SU-DHL-6 (cell line): ENCODE measurements around the gene SLC4A1.

Experiments used
- H2AFZ ChIP-seq: fragments of 200-600 bp; sonication (generic); 2 replicates; pipeline ENCODE4 v1.6.1; 2014; ENCODE audit warnings: low read depth, mild to moderate bottlenecking, moderate library complexity, mixed read lengths, antibody characterized with exemption, low read length; ENCODE audit not compliant: severe bottlenecking
- H3F3A ChIP-seq: fragments of 200-600 bp; shearing (Covaris generic); 2 replicates; pipeline ENCODE4 v1.6.0; 2016; ENCODE audit warnings: antibody characterized with exemption, mild to moderate bottlenecking; ENCODE audit not compliant: insufficient read depth
- H3K27ac ChIP-seq: fragments of 200-600 bp; sonication (generic); 2 replicates; pipeline ENCODE4 v1.5.1; 2016; ENCODE audit warnings: low read depth, mild to moderate bottlenecking, low read length, moderate library complexity, mixed read lengths
- H3K27me3 ChIP-seq: fragments of 200-600 bp; sonication (generic), shearing (Covaris generic); 2 replicates; pipeline ENCODE4 v1.6.0; 2014; ENCODE audit warnings: mild to moderate bottlenecking, low read length
- H3K36me3 ChIP-seq: fragments of 200-600 bp; sonication (generic); 2 replicates; pipeline ENCODE4 v1.6.1; 2014; ENCODE audit warnings: mild to moderate bottlenecking, low read length, mixed read lengths
- H3K4me2 ChIP-seq: fragments of 300-600, 200-600 bp; shearing (Covaris generic), sonication (generic); 2 replicates; pipeline ENCODE4 v1.6.0; 2014; ENCODE audit warnings: low read length, low read depth, mild to moderate bottlenecking; ENCODE audit not compliant: poor library complexity, severe bottlenecking
- H3K4me3 ChIP-seq: fragments of 200-600 bp; sonication (generic); 2 replicates; pipeline ENCODE4 v1.5.1; 2014; ENCODE audit warnings: antibody characterized with exemption, low read length, mild to moderate bottlenecking, mixed read lengths; ENCODE audit not compliant: insufficient read depth, poor library complexity, severe bottlenecking
- H3K79me2 ChIP-seq: fragments of 200-600 bp; sonication (generic); 2 replicates; pipeline ENCODE4 v1.6.1; 2014; ENCODE audit warnings: mild to moderate bottlenecking, low read length, moderate library complexity; ENCODE audit not compliant: insufficient read depth
- H3K9ac ChIP-seq: fragments of 200-600 bp; sonication (generic); 2 replicates; pipeline ENCODE4 v1.7.0; 2014; ENCODE audit warnings: mild to moderate bottlenecking, low read length
- H3K9me2 ChIP-seq: fragments of 200-600 bp; sonication (generic); replicated peaks from 2 replicates; pipeline ENCODE4 v1.6.1; 2014; ENCODE audit warnings: low read length; ENCODE audit not compliant: insufficient read depth
- H3K9me3 ChIP-seq: fragments of 200-600 bp; sonication (generic); 2 replicates; pipeline ENCODE4 v1.6.1; 2014; ENCODE audit warnings: low read length, mixed read lengths; ENCODE audit not compliant: insufficient read depth
- H4K20me1 ChIP-seq: fragments of 200-600 bp; sonication (generic); 2 replicates; pipeline ENCODE4 v1.6.1; 2014; ENCODE audit warnings: low read depth, mild to moderate bottlenecking, antibody characterized with exemption, low read length, moderate library complexity, mixed read lengths
- EZH2phosphoT487 ChIP-seq: fragments of 200-600 bp; sonication (generic), shearing (Covaris generic); conservative IDR thresholded peaks from 2 replicates; pipeline ENCODE4 v1.6.1; 2018; ENCODE audit warnings: mild to moderate bottlenecking, antibody characterized with exemption, low read length, moderate library complexity, mixed read lengths
- TF ChIP-seq, protein P1 (sequence below): fragments of 200-600 bp; sonication (generic); IDR thresholded peaks from one replicate; pipeline ENCODE4 v1.5.1; 2017; ENCODE audit warnings: antibody characterized with exemption, mild to moderate bottlenecking, low read length, moderate library complexity; ENCODE audit not compliant: insufficient read depth, poor library complexity, severe bottlenecking

The SLC4A1 gene

DNA sequence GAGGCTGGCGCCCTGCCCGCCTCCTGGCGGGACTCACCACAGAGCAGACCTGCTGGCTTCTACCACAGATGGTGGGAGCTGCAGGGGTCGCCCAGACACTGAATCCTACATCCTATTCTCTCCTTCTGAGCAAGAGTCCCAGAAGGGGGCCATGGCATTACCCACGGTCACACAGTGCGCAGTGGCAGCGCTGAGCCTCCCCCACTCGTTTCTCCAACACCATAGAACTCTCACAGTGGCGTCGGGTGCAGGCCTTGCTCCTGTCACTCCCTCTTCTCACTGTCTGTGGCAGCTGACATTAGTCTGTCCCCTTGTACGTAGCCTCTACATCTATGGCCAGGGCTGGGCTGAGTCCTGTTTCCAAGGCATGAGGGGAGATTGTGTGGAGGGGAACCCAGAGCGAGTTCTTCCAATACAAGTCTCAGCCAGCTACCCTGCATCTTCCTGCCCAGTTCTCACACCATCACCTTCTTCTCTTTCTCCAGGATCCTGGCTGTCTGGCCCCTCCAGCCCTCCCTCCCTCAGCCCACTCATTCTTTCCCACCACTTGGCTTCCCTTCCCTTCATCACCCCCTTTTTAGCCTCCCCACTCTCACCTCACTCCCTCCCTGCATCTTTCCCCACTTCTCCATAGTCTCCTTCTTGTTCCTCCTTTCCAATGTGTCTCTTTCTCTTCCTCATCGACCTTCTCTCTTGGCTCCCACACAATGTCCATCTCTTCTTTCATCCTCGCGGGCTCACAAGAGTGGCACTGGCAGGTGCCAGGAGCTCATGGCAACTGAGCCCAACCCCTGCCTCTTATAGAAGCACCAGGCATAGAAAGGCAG lies 54.3 kb downstream of the SLC4A1 start:
- H4K20me1 ChIP-seq: no peaks in the 10 kb centered on the region
- H3K9ac ChIP-seq: no peak overlapping the region
- H3K4me2 ChIP-seq: no peak overlapping the region
- H3F3A ChIP-seq: peaks cover 21% of the 10 kb centered on the region; the same call in 1 of the 2 replicates
- no peaks in the 10 kb centered on the region for H3K27me3 ChIP-seq
- H3K27ac ChIP-seq: no peak overlapping the region
- TF ChIP-seq, protein P1, sequence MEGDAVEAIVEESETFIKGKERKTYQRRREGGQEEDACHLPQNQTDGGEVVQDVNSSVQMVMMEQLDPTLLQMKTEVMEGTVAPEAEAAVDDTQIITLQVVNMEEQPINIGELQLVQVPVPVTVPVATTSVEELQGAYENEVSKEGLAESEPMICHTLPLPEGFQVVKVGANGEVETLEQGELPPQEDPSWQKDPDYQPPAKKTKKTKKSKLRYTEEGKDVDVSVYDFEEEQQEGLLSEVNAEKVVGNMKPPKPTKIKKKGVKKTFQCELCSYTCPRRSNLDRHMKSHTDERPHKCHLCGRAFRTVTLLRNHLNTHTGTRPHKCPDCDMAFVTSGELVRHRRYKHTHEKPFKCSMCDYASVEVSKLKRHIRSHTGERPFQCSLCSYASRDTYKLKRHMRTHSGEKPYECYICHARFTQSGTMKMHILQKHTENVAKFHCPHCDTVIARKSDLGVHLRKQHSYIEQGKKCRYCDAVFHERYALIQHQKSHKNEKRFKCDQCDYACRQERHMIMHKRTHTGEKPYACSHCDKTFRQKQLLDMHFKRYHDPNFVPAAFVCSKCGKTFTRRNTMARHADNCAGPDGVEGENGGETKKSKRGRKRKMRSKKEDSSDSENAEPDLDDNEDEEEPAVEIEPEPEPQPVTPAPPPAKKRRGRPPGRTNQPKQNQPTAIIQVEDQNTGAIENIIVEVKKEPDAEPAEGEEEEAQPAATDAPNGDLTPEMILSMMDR: no peak
- TF ChIP-seq EZH2phosphoT487: no peak
- peaks cover 32% of the 10 kb centered on the region for H3K79me2 ChIP-seq
- peaks cover 18% of the 10 kb centered on the region for H3K36me3 ChIP-seq
- H3K9me2 ChIP-seq: no peaks in the 10 kb centered on the region
- H3K4me3 ChIP-seq: no peak overlapping the region
- H3K9me3 ChIP-seq: no peaks in the 10 kb centered on the region
- no peak overlapping the region for H2AFZ ChIP-seq

DNA sequence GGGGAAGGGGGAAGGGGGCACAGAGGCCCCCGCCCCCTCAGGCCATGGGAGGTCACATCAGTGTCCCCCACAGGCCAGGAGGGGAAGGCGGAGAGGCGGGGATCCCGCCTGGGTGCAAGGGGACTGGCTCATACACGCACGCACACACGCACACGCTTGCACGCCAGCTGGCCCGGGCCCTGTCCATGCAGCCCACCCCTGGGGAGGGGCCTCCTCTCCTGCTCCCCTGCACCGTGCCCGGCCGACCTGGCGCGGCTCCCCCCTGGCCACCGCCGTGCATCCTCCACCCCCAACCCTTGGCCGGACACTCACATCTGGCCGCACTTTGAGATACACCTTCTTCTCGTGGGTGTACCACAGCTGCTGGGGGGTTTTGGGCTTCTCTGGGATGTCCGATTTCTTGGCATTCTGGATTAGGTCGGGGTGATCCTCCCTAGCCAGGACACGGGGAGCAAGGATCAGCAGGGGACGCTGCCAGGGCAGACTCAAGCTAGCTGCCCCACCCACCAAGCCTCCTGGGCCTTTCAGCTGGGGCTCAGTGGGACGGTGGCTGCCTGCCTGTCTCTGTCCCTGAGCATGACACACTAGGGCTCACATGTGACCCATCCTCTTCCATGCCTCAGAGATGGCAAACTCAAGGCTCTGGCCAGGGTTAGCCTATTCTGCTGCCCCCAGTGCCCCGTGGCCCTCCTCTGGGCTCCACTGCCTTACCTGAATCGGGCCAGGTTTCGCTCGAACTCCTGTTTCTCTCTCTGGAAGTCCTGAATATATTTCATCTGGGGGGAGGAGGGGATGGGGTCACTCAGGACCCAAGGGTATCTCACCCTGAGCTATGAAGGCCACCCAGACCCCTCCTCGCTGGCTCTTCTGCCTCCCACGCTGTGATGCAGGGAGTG lies 55.2 kb downstream of the SLC4A1 start:
- no peak overlapping the region for H2AFZ ChIP-seq
- H3K4me3 ChIP-seq: no peak overlapping the region
- H3K4me2 ChIP-seq: no peak overlapping the region
- H3K9me2 ChIP-seq: no peaks in the 10 kb centered on the region
- peaks cover 22% of the 10 kb centered on the region for H3K36me3 ChIP-seq
- H3K27me3 ChIP-seq: no peaks in the 10 kb centered on the region
- H3F3A ChIP-seq: peaks cover 21% of the 10 kb centered on the region; the same call in 1 of the 2 replicates
- no peak overlapping the region for H3K9ac ChIP-seq
- H3K79me2 ChIP-seq: peaks cover 27% of the 10 kb centered on the region
- TF ChIP-seq, protein P1: no peak
- TF ChIP-seq EZH2phosphoT487: no peak
- H3K27ac ChIP-seq: no peak overlapping the region
- H4K20me1 ChIP-seq: no peaks in the 10 kb centered on the region
- no peaks in the 10 kb centered on the region for H3K9me3 ChIP-seq

- Histone ChIP-seq H4K20me1 (no peaks in the 10 kb centered on the region), H3K4me2 (peak overlapping the region; percentile 65), H3K9me3 (no peaks in the 10 kb centered on the region), H3K36me3 (peaks cover 22% of the 10 kb centered on the region), H3F3A (peaks cover 11% of the 10 kb centered on the region; the same call in 1 of the 2 replicates), H2AFZ (no peak overlapping the region), H3K9ac (peak overlapping the region; percentile 85), H3K4me3 (peak overlapping the region; percentile 45), H3K79me2 (peaks cover 15% of the 10 kb centered on the region), H3K27ac (peak overlapping the region; percentile 88), H3K9me2 (no peaks in the 10 kb centered on the region), H3K27me3 (no peaks in the 10 kb centered on the region)
- TF ChIP-seq, protein P1: no peak
- no peak for TF ChIP-seq EZH2phosphoT487
Observed at GRCh38 chr17:44211281-44212265, 56.4 kb downstream of the SLC4A1 start.
